H1 (cell line): ENCODE results near the gene PRKD1. TPM values are rescaled to one million over a fixed set of nuclear protein-coding genes. Genes with fewer than 3 reads are reported as not detected.

Experiments
- CEBPB ChIP-seq: IDR thresholded peaks from 2 replicates; pipeline ENCODE4 v1.6.1; 2012; ENCODE audit warnings: low read depth, low read length
- JUND ChIP-seq: IDR thresholded peaks from 2 replicates; pipeline ENCODE4 v1.6.1; 2011; ENCODE audit warnings: mild to moderate bottlenecking, improper control_type of control experiment, low read length
- KDM5A ChIP-seq: fragments of 200-600 bp; IDR thresholded peaks from 2 replicates; pipeline ENCODE4 v1.7.1; 2012; ENCODE audit warnings: mild to moderate bottlenecking, low read length, inconsistent platforms, mixed read lengths
- SIN3A ChIP-seq, 2 experiments: IDR thresholded peaks in 1 of 2; conservative IDR thresholded peaks in 1 of 2; 2 replicates each; pipeline ENCODE4 v1.6.1; 2011 to 2012; ENCODE audit warnings: low read length in 2 of 2, improper control_type of control experiment in 1 of 2, low read depth in 1 of 2, mild to moderate bottlenecking in 1 of 2
- SP1 ChIP-seq: IDR thresholded peaks from 2 replicates; pipeline ENCODE4 v1.6.1; 2011; ENCODE audit warnings: low read depth, low read length
- TAF1 ChIP-seq: IDR thresholded peaks from 2 replicates; pipeline ENCODE4 v1.6.1; 2011; ENCODE audit warnings: mild to moderate bottlenecking, low read depth, low read length
- polyA plus RNA-seq, 7 experiments: library from polyadenylated mRNA; depleted of rRNA in 3 of 7; stranded (reverse) in 5 of 7; unstranded in 2 of 7; fragments of >200 nt in 5 of 7; fragments of 200-250 nt in 2 of 7; gene quantifications; 1 replicate in 5 of 7; 2 replicates in 1 of 7; 4 replicates in 1 of 7; pipeline versions ENCODE4 v1.2.1 to v1.2.3, GENCODE V29; 2011 to 2013; ENCODE audit warnings: missing spikeins in 2 of 7, mixed read lengths in 2 of 7
- total RNA-seq: library from RNA; stranded (reverse); fragmentation: NEBNext Ultra II Directional; extraction: Animal tissue kit (Norgen Biotek cat#: 25700); gene quantifications from 2 replicates; pipeline ENCODE4 v1.2.1, GENCODE V29; 2021
- TF ChIP-seq, protein P1 (sequence below): IDR thresholded peaks from 2 replicates; pipeline ENCODE4 v1.6.1; 2011; ENCODE audit warnings: low read depth, mild to moderate bottlenecking, low read length; ENCODE audit not compliant: insufficient read depth

The PRKD1 gene
- total and polyA plus RNA-seq, 2 of the 8 experiments (the other 6 are each of a cell fraction or from before 2014, with no cell fraction given): 3.6 to 6.8 TPM

DNA sequence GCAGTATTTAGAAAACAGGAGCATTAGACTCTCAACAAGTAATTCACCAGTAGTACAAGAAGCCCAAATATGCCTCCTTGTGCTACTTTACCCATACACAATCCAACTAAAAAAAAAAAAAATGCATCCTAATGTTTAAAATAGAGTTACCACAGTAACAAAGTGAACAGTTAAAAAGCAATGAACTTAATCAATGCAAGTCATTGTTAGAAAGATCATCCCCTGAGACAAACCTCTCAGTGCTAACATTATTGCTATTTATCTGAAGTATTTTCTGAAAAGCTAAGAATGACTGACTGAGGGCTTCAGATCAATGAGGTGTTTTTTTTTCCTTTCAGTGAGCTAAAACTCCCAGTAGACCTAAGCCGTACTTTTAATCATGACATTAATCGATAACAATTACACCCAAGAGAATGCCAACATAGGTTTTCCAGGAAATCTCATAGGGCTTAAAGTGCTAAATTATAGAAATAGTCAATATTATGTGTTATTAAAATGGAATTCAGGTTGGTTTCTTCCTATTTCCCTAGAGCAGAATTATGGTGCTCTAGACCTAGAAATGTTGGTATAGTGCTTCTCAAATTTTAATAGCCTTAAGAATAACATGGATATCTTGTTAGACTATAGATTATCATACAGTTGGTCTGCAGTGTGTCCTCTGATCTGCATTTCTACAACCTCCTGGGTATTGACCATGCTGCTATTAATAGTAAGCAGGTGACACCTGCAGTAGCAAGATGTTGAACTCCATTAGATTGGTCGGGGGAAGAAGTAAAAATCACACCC lies 123.0 kb downstream of the PRKD1 start (continued):
- TF ChIP-seq, protein P1, sequence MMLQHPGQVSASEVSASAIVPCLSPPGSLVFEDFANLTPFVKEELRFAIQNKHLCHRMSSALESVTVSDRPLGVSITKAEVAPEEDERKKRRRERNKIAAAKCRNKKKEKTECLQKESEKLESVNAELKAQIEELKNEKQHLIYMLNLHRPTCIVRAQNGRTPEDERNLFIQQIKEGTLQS: no peak
- TF ChIP-seq SP1 (no peak), KDM5A (no peak), SIN3A (conservative IDR thresholded peaks at IDR 0.05 in 1 of 2, IDR thresholded peaks at IDR 0.05 in 1 of 2; ENCODE audit: low read depth in 1 of 2, low read length in 2 of 2) (no peak), TAF1 (no peak), JUND (no peak), CEBPB (no peak)
